HG03469 (cell line): ENCODE data around the gene CILP2.

Experiments used
- ATAC-seq: cut with Tn5 transposase; IDR thresholded peaks from one replicate; pipeline ENCODE4 v1.9.1; 2021; ENCODE audit warnings: mild to moderate bottlenecking, moderate library complexity, moderate number of reproducible peaks; ENCODE audit not compliant: unreplicated experiment

Gene CILP2

GRCh38 chr19:19504754-19505668, 33.1 kb upstream of the CILP2 start:
- ATAC-seq: no peak

- ATAC-seq: no peak
Measured at GRCh38 chr19:19505669-19506326, 32.3 kb upstream of the CILP2 start.

DNA sequence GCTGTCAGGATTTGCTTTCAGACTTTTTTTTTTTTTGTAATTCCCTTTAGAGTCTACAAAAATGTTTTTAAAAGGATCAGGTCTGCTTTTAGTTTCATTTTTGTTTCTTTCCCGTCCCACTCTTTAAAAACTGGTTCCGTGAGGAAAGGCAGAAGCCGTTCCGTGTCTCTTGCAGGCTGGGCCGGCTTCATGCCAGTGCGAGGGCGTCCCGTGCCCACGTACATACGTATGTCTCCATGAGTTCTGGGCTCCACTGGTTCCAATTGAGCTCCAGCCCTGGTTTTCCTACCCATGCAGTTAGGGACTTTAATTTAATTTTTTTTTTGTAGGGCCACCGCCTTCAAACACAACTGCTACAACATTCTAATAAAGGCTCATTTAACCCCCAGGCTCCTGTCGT, 31.5 kb upstream of the CILP2 start:
- ATAC-seq: no peak

GRCh38 chr19:19507354-19507753, 30.7 kb upstream of the CILP2 start:
- ATAC-seq: no peak

DNA sequence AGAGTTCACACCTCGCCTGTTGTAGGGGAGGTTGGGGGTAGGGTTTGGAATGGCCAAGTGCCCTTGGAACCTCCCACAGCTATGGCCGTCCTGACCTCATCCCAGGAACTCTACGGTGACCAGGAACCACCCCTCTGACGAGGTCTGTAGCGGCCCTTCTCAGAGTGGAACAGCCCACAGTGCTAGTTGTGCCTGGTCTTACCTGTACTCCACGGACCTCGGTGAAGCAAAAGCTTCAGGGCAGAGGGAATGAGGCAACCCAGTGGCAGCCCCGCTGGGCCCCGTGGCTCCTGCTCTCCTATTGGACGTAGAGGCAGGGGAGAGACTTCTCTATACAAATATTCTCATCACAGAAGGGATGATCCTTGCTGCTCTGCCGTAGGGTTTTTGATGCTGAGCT, 29.8 kb upstream of the CILP2 start:
- no peak for ATAC-seq

- no peak for ATAC-seq
Measured at GRCh38 chr19:19510432-19510831, 27.6 kb upstream of the CILP2 start.

DNA sequence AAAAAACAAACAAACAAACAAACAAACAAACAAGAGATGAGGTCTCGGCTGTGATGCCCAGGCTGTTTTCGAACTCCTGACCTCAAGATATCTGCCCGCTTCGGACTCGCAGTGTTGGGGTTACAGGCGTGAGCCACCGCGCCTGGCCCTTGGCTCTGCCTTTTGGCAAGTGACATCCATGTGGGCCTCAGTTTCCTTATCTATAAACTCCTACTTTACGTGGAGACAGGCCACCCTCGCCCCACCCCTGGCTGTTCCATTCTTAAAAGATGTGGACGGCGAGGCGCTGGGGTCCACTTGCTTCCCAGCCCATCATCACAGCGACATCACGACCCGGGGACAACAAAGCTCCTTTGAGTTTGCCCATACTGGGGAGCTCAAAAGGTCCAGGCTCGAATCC, 24.4 kb upstream of the CILP2 start:
- no peak for ATAC-seq

DNA sequence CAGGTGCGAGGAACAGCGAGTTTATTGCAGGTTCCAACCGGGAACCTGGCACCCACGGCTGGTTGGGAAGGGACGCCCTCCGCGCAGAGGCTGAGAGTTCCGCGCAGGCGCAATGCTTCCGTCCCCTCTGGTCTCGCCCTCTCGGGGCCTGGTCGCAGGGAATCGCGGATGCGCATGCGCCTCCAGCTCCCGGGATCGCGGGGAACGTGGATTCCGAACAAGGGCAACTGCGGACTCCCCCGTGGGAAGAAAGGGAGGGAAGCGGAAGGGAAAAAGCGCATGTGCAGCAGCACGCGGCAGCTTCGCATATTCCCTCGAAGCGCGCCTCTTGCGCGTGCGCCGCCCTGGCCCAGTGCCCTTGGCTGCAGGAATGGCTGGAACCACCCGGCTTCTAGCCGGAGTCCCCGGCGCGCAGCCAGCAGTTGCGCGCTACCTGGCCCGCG, 23.8 kb upstream of the CILP2 start:
- no peak for ATAC-seq

GRCh38 chr19:19514881-19515641, 23.0 kb upstream of the CILP2 start, which contains the start of gene TSSK6:
TSSK6 (minus strand) TSS chr19:19515548; CDS start chr19:19515427, 121 bp downstream.
- ATAC-seq: no peak

DNA sequence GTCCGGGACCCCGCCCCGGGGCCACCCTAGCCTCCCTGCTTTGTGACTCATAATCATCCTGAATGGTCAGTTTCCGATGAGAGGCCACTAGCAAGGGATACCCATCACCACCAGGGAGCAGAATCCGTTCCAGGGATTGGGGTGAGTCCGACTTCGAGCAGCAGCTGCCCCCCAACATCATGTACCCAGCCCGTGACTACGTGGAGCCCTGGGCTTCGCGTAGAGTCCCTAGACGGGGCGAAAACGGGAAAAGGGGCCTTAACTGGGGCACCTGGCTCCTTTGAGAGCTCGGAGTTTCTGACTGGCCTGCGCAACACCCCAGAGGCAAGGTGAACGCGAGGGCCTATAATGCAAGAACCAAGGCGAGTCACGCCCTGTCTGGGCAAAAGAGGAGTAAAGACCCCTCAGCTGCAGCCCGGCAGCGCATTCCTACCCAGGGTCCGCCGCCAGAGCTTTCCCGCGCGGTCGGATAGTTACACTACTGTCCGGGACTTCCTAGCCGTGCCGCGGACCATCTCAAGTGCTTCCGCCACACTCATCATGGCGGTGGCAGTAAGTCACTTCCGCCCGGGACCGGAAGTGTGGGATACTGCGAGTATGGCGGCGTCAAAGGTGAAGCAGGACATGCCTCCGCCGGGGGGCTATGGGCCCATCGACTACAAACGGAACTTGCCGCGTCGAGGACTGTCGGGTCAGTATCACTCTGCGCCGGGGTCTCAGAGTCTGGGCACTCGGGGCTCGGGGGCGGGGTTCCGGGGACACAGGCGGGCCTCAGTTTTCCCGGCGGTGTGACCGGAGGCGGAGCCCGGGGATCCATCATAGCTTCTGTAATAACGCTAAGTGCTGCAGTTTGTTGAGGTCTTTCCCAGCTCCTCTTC, 22.2 kb upstream of the CILP2 start, which contains the start of gene NDUFA13:
Gene NDUFA13, plus strand, starts transcription at position 584 of the 878 bp plus-strand sequence. Its CDS starts 14 bp downstream, at position 598.
- ATAC-seq: peak; percentile 79

DNA sequence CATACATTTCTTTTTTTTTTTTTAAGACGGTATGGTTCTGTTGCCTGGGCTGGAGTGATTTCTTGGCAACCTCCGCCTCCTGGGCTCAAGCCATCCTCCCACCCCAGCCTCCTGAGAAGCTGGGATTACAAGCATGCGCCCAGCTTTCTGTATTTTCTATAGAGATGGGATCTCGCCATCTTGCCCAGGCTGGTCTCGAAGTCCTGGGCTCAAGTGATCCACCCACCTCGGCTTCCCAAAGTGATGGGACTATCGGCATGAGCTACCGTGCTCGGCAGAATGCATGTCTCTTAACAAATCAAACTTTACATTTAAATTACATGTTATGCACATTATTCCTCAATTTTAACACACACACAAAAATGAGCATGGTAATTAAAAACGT, 20.8 kb upstream of the CILP2 start:
- ATAC-seq: no peak

- ATAC-seq: no peak
Measured at GRCh38 chr19:19520989-19521388, 17.1 kb upstream of the CILP2 start.

DNA sequence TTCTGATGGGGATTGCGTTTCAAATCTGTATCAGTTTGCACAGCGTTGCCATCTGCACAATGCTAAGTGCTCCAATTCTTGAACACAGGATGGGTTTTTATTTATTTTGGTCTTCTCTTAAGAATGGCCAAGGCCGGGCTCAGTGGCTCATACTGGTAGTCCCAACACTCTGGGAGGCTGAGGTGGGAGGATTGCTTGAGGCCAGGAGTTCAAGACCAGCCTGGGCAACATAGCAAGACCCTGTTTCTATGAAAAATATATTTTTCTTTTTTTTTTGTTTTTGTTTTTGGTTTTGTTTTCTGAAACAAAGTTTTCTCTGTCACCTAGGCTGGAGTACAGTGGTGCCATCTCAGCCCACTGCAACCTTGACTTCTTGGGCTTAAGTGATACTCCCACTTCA, 14.9 kb upstream of the CILP2 start:
- no peak for ATAC-seq

GRCh38 chr19:19524053-19524452, 14.0 kb upstream of the CILP2 start:
- ATAC-seq: no peak

DNA sequence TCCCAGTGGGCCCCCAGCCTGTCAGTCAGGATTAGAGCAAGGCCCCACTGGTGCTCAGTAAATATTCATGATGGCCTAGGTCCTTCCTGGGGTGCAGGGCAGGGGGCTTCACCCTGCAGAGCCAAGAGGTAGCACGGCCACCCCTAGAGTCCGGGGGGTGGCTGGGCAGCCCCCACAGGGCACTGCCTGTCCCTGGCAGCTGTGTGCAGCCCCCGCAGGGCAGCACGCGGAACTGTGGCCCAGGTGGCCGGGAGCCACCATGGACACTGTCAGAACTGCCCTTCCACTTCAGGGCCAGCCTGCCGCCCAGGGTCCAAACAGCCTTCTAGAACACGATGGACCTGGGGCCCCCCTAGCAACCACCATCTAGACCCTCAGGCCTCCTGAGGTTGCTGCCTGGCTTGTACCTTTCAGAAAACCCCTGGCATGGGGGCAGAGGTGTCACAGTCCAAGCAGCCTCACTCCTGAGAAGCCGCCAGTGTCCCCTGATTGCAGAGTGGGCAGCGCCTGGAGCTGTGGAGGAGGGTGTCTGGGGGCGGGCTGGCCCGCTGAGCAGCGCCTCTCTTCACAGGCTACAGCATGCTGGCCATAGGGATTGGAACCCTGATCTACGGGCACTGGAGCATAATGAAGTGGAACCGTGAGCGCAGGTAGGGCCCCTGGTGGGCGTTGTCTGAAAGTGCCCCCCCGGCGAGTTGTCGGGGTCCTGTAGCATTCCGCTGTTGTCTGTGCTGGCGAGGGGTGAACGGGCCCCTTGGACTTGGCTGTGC, 12.3 kb upstream of the CILP2 start:
- ATAC-seq: no peak

- ATAC-seq: no peak
Measured at GRCh38 chr19:19526581-19527370, 11.3 kb upstream of the CILP2 start.

DNA sequence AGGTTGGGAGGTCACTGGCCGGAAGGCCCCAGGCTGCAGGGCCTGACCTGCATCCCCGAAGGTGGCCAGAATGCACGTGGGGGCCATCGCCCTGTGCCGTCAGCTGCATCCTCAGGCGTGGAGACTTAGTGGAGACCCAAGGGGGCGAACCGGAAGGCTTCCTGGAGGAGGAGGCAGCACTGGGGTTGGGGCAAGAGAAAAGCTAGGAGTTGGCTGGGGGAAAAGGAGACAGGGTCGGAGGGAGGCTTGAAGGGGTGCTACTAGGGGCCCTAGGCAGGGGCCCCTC, 10.8 kb upstream of the CILP2 start:
- no peak for ATAC-seq

DNA sequence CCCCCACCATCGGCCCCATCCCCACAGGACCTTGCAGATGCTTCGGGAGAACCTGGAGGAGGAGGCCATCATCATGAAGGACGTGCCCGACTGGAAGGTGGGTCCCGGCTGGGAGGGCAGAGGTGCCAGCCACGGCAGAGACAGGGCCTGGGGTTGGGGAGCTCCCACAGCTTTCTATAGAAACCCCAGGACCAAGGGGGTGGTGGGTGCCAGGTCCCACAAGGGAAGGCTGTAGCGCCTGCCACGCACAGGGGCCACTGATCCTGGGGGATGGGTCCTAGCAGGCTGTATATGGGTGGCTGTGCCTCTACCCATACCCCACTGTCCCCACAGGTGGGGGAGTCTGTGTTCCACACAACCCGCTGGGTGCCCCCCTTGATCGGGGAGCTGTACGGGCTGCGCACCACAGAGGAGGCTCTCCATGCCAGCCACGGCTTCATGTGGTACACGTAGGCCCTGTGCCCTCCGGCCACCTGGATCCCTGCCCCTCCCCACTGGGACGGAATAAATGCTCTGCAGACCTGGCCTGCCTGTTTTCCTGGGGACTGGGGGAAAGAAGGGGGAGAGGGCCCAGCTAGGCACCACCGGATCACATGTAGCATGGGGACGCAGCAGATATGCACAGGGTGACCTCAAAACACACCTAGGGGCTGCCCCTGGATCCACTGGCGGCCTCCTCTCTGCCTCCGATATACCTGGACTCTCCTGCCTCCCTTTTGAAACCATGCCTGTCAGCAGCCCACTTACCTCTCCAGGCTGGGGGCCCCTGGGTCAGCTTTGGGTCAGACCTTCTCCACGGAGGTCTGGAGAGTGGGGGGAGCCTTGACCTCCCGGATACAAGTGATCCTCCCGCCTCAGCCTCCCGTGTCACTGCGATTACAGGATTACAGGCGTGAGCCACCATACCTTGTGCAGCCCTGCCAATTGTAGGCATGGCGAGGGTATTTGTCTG, 10.1 kb upstream of the CILP2 start:
- no peak for ATAC-seq
